ENCODE results near the gene MS4A12.
"Not testable (repeated sequence)": the region's sequence is repeated elsewhere in the genome, so short reads cannot be mapped to it uniquely, and the experiment has no call there.

Gene MS4A12

GRCh38 chr11:60512651-60513225 lies 20.2 kb downstream of the MS4A12 start:
- no peak for DNase-seq (ENCODE audit: low spot score)

GRCh38 chr11:60513496-60514460 lies 21.2 kb downstream of the MS4A12 start:
- DNase-seq (ENCODE audit: low spot score) = no peak

GRCh38 chr11:60515144-60515855 lies 22.7 kb downstream of the MS4A12 start, which contains the start of gene MS4A13:
TSS of gene MS4A13 (plus strand) at chr11:60515392. CDS start at chr11:60518084, 2,692 bp downstream.
- no peak for DNase-seq (ENCODE audit: low spot score)

- DNase-seq (ENCODE audit: low spot score) = no peak
Observed at GRCh38 chr11:60528465-60528864, 35.9 kb downstream of the MS4A12 start.

GRCh38 chr11:60528934-60529333 lies 36.4 kb downstream of the MS4A12 start:
- DNase-seq (ENCODE audit: low spot score) = no peak

- DNase-seq (ENCODE audit: low spot score) = no peak
Observed at GRCh38 chr11:60530454-60531100, 38.0 kb downstream of the MS4A12 start.

GRCh38 chr11:60532383-60532782 lies 39.8 kb downstream of the MS4A12 start:
- DNase-seq (ENCODE audit: low spot score) = not testable (repeated sequence)

- DNase-seq (ENCODE audit: low spot score) = not testable (repeated sequence)
Observed at GRCh38 chr11:60538627-60539026, 46.0 kb downstream of the MS4A12 start.

GRCh38 chr11:60544077-60544476 lies 51.5 kb downstream of the MS4A12 start:
- DNase-seq (ENCODE audit: low spot score) = no peak
